ENCODE results near the gene ITGAX.

ITGAX gene

GRCh38 chr16:31430380-31431052 lies 75.5 kb downstream of the ITGAX start:
- DNase-seq = no peak
